Vein endothelial cell (primary cell): ENCODE measurements around the gene TM9SF4. TPM values are rescaled to one million over a fixed set of nuclear protein-coding genes. Genes with fewer than 3 reads are reported as not detected.

Experiments
- total RNA-seq: library from RNA; depleted of rRNA; stranded (reverse); fragments of >200 nt; gene quantifications from 2 replicates; pipeline ENCODE4 v1.2.3, GENCODE V29; 2012

The TM9SF4 gene
- 51.1 and 60.4 TPM in 2 replicates for total RNA-seq

GRCh38 chr20:32109392-32110172 is at the start of gene TM9SF4:
Gene TM9SF4, plus strand, starts transcription at chr20:32109714. Its CDS starts 27 bp downstream, at chr20:32109741.

GRCh38 chr20:32207626-32208498 is 98.3 kb downstream of the TM9SF4 start, which contains the start of the genes PLAGL2 and POFUT1:
Gene PLAGL2, minus strand, starts transcription at chr20:32207743. Its CDS starts 5,565 bp downstream, at chr20:32202178.
Gene POFUT1, plus strand, starts transcription at chr20:32207880. Its CDS starts 62 bp downstream, at chr20:32207942.

Other genes with a start within 250 kb of the TM9SF4 start
- 0.19 and 0.65 TPM in 2 replicates for gene DUSP15, start 239.2 kb upstream of the TM9SF4 start, total RNA-seq
- gene TTLL9, start 239.1 kb upstream of the TM9SF4 start, total RNA-seq: under 0.01 and 0.10 TPM in 2 replicates
- 3.9 and 4.1 TPM in 2 replicates for gene PDRG1, start 157.7 kb upstream of the TM9SF4 start, total RNA-seq
- gene XKR7, start 141.6 kb upstream of the TM9SF4 start, total RNA-seq: not detected in 2 replicates
- 14.9 and 16.7 TPM in 2 replicates for gene CCM2L, start 99.3 kb upstream of the TM9SF4 start, total RNA-seq
- gene HCK, start 57.5 kb upstream of the TM9SF4 start, total RNA-seq: 0.33 TPM in 1 of 2 replicates, not detected in the other
- 6.9 and 7.5 TPM in 2 replicates for gene PLAGL2, start 98.0 kb downstream of the TM9SF4 start, total RNA-seq
- 42.6 and 52.3 TPM in 2 replicates for gene POFUT1, start 98.2 kb downstream of the TM9SF4 start, total RNA-seq
- 29.4 and 29.7 TPM in 2 replicates for gene KIF3B, start 167.9 kb downstream of the TM9SF4 start, total RNA-seq
- 66.8 and 68.9 TPM in 2 replicates for gene ASXL1, start 248.6 kb downstream of the TM9SF4 start, total RNA-seq